Activated CD4-positive, alpha-beta T cell treated with anti-CD3 and anti-CD28 coated beads for 36 hours (primary cell): ENCODE measurements around the gene LCA5. TPM values are rescaled to one million over a fixed set of nuclear protein-coding genes. Genes with fewer than 3 reads are reported as not detected.

Experiments used
- ATAC-seq: fragments of 200-7000 bp; cut with Tn5 transposase; one replicate; pipeline ENCODE4 v1.10.0; 2021; ENCODE audit warnings: mild to moderate bottlenecking, moderate library complexity
- CTCF ChIA-PET: fragments of 350-600 bp; sonication (Branson Sonifier 250); formaldehyde crosslinking; loops from one replicate; lab custom pipeline; 2021; ENCODE audit warnings: antibody characterized with exemption; lab: Charles Lee
- POLR2A ChIA-PET: fragments of 350-600 bp; sonication (Branson Sonifier 250); formaldehyde crosslinking; loops from one replicate; lab custom pipeline; 2021; ENCODE audit warnings: antibody characterized with exemption, inconsistent platforms; lab: Charles Lee
- DNase-seq: peaks from one replicate; pipeline ENCODE4 v3.0.0-alpha.2; 2020
- H3K27ac Mint-ChIP-seq: one replicate; pipeline ENCODE4 v1.8.0; 2021; ENCODE audit warnings: mixed read lengths
- H3K27me3 Mint-ChIP-seq: one replicate; pipeline ENCODE4 v1.8.0; 2021; ENCODE audit warnings: mixed read lengths
- H3K36me3 Mint-ChIP-seq: one replicate; pipeline ENCODE4 v1.8.0; 2021; ENCODE audit warnings: low read depth, mixed read lengths
- H3K4me1 Mint-ChIP-seq: one replicate; pipeline ENCODE4 v1.8.0; 2021; ENCODE audit warnings: mixed read lengths
- H3K4me3 Mint-ChIP-seq: one replicate; pipeline ENCODE4 v1.8.0; 2021; ENCODE audit warnings: mild to moderate bottlenecking, moderate library complexity, mixed read lengths
- H3K9me3 Mint-ChIP-seq: one replicate; pipeline ENCODE4 v1.8.0; 2021; ENCODE audit warnings: low read depth, mixed read lengths
- intact Hi-C, 2 experiments: fragments of 100-400 bp; cut with DNase I in 1 of 2; cut with micrococcal nuclease in 1 of 2; formaldehyde crosslinking; loops; one replicate each; pipeline versions ENCODE4 v1.14.2 to v1.15.1; 2022 to 2024; cut with DNase I, micrococcal nuclease
- total RNA-seq, 2 experiments: library from RNA; stranded (reverse); gene quantifications; one replicate each; pipeline ENCODE4 v1.2.3, GENCODE V29; 2021

LCA5 gene
- total RNA-seq, 2 experiments from 2014 or later = 0.25 to 0.32 TPM

DNA sequence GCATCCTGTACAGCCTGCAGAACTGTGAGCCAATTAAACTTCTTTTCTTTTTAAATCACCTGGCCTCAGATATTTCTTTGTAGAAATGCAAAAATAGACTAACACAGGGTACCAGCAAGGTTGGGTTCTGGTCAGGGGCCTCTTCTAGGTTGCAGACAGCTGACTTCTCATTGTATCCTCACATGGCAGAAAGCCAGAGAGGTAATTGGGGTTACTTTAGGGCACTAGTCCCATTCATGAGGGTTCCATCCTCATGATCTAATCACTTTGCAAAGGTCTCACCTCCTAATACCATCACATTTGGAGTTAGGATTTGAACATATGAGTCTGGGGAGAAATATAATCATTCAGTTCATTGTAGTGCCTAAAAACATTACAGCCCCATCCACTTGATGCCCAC is 101.5 kb downstream of the LCA5 start:
- H3K9me3 Mint-ChIP-seq = no peaks in the 10 kb centered on the region
- DNase-seq (no peak), ATAC-seq (no peak)
- ChIA-PET CTCF (no interaction called here), POLR2A (no interaction called here)
- no peak overlapping the region for H3K4me3 Mint-ChIP-seq
- no peaks in the 10 kb centered on the region for H3K4me1 Mint-ChIP-seq
- no peaks in the 10 kb centered on the region for H3K27me3 Mint-ChIP-seq
- intact Hi-C loops = no loop called here
- H3K27ac Mint-ChIP-seq = no peak overlapping the region
- no peaks in the 10 kb centered on the region for H3K36me3 Mint-ChIP-seq

Other genes starting within 250 kb of the LCA5 start
- under 1 TPM; 0.40 to 0.43 TPM for gene SH3BGRL2, start 93.9 kb upstream of the LCA5 start, total RNA-seq